HepG2 (cell line): Measurements from ENCODE around the gene CLEC4D. TPM values are rescaled to one million over a fixed set of nuclear protein-coding genes. Genes with fewer than 3 reads are reported as not detected.

ENCODE experiments used
- ATAC-seq: fragments of 200-7000 bp; cut with Tn5 transposase; 3 replicates; pipeline ENCODE4 v1.9.1; 2020; ENCODE audit warnings: mild to moderate bottlenecking, moderate library complexity
- BruUV-seq: library from RNA; stranded (reverse); fragments of 400-500 nt; replicated peaks from 2 replicates; lab custom pipeline; 2021; lab: Mats Ljungman, UMichigan
- CTCF ChIA-PET: fragments of 300-600 bp; formaldehyde crosslinking; extraction: SDS; loops from one replicate; lab custom pipeline; 2021; ENCODE audit warnings: low total read pairs, inconsistent platforms, low intra/inter-chr PET ratio; lab: Yijun Ruan, JAX
- POLR2A ChIA-PET: fragments of 350-600 bp; sonication (Branson Sonifier 250); formaldehyde crosslinking; loops from one replicate; lab custom pipeline; 2020; ENCODE audit warnings: antibody characterized with exemption, inconsistent platforms; lab: Yijun Ruan, JAX
- DNase-seq: peaks from one replicate; pipeline ENCODE4 v3.0.0-alpha.2; 2015; ENCODE audit warnings: low spot score
- FAIRE-seq: peaks from 3 replicates; lab custom pipeline; 2011; peaks lifted over from hg19 to GRCh38; lab: Jason Lieb, UNC
- H2AFZ ChIP-seq: one replicate; pipeline ENCODE4 v1.6.1; 2011; ENCODE audit warnings: low read length, inconsistent platforms
- H3K27ac ChIP-seq: fragments of 300-600 bp; 3 replicates; pipeline ENCODE4 v1.8.0; 2011; ENCODE audit warnings: mixed run types, mild to moderate bottlenecking, mixed read lengths, low read length, inconsistent platforms; ENCODE audit not compliant: insufficient read depth; ENCODE audit errors: extremely low read length
- H3K27me3 ChIP-seq, 2 experiments: fragments of 200-600 bp in 1 of 2; 2 replicates in 1 of 2; 3 replicates in 1 of 2; pipeline versions ENCODE4 v1.6.0 to v1.8.0; 2011; ENCODE audit warnings: low read length in 2 of 2, mild to moderate bottlenecking in 2 of 2, moderate library complexity in 2 of 2, inconsistent platforms in 1 of 2; ENCODE audit not compliant: insufficient read depth in 2 of 2, control insufficient read depth in 1 of 2
- H3K36me3 ChIP-seq, 2 experiments: fragments of 200-600 bp in 1 of 2; replicated peaks in 1 of 2; 2 replicates in 1 of 2; 3 replicates in 1 of 2; pipeline versions ENCODE4 v1.5.1 to v1.8.0; 2011; ENCODE audit warnings: low read length in 2 of 2, inconsistent platforms in 1 of 2; ENCODE audit not compliant: insufficient read depth in 2 of 2, control insufficient read depth in 1 of 2
- H3K4me1 ChIP-seq: 2 replicates; pipeline ENCODE4 v1.5.1; 2012; ENCODE audit warnings: low read length, inconsistent platforms; ENCODE audit not compliant: insufficient read depth
- H3K4me2 ChIP-seq: 2 replicates; pipeline ENCODE4 v1.6.0; 2011; ENCODE audit warnings: low read depth, low read length, inconsistent platforms
- H3K4me3 ChIP-seq, 3 experiments: fragments of 200-600 bp in 1 of 3; sonication (generic), shearing (Covaris generic) in 1 of 3; replicated peaks in 1 of 3; 2 replicates each; pipeline ENCODE4 v1.5.1; 2011 to 2016; ENCODE audit warnings: low read length in 3 of 3, inconsistent platforms in 2 of 3, low read depth in 2 of 3, mild to moderate bottlenecking in 2 of 3, control low read depth in 1 of 3, mixed read lengths in 1 of 3; ENCODE audit not compliant: insufficient read depth in 1 of 3
- H3K79me2 ChIP-seq: one replicate; pipeline ENCODE4 v1.6.1; 2011; ENCODE audit warnings: low read length, inconsistent platforms; ENCODE audit not compliant: insufficient read depth
- H3K9ac ChIP-seq: 2 replicates; pipeline ENCODE4 v1.6.0; 2011; ENCODE audit warnings: mild to moderate bottlenecking, low read depth, low read length, inconsistent platforms; ENCODE audit not compliant: insufficient read depth
- H3K9me3 ChIP-seq: 2 replicates; pipeline ENCODE4 v1.5.1; 2012; ENCODE audit warnings: mild to moderate bottlenecking, low read length
- H4K20me1 ChIP-seq: 2 replicates; pipeline ENCODE4 v1.6.0; 2011; ENCODE audit warnings: inconsistent platforms, mild to moderate bottlenecking, low read length, moderate library complexity; ENCODE audit not compliant: insufficient read depth
- NBN ChIP-seq: fragments of 450-650 bp; conservative IDR thresholded peaks from 2 replicates; pipeline ENCODE4 v1.6.1; 2017
- POLR2AphosphoS5 ChIP-seq: IDR thresholded peaks from 2 replicates; pipeline ENCODE4 v1.6.1; 2012; ENCODE audit warnings: low read depth, low read length
- ZNF136 ChIP-seq: sonication (generic); formaldehyde crosslinking; IDR thresholded peaks from 2 replicates; pipeline ENCODE4 v1.8.1; 2022; ENCODE audit warnings: low read depth, mild to moderate bottlenecking, moderate library complexity, missing genetic modification reagents
- ZNF260 ChIP-seq: sonication (generic); formaldehyde crosslinking; IDR thresholded peaks from 2 replicates; pipeline ENCODE4 v1.4.0; 2020; ENCODE audit warnings: missing genetic modification reagents, low read depth, mild to moderate bottlenecking, borderline replicate concordance
- ZNF337 ChIP-seq: sonication (generic); formaldehyde crosslinking; IDR thresholded peaks from 2 replicates; pipeline ENCODE4 v1.5.1; 2020; ENCODE audit warnings: missing genetic modification reagents, low read depth, mild to moderate bottlenecking, borderline replicate concordance
- ZNF788 ChIP-seq: sonication (generic); formaldehyde crosslinking; IDR thresholded peaks from 2 replicates; pipeline ENCODE4 v1.5.0; 2020; ENCODE audit warnings: mild to moderate bottlenecking, missing genetic modification reagents, borderline replicate concordance
- WGBS: methylation state at CpG from one replicate; pipeline ENCODE4 v1.1.6; 2017; ENCODE audit warnings: low lambda C conversion rate; 5-methylcytosine and 5-hydroxymethylcytosine counted together
- in situ Hi-C: cut with HindIII; loops from 2 replicates; pipeline ENCODE4 v1.10.0; 2017; ENCODE audit warnings: low pct_unique_long_range_greater_than_20kb; ENCODE audit not compliant: extremely low pct_ligation_motif_present
- intact Hi-C: fragments of 100-400 bp; cut with micrococcal nuclease; formaldehyde crosslinking; loops from one replicate; pipeline ENCODE4 v1.10.0; 2022; ENCODE audit not compliant: unreplicated experiment
- polyA plus RNA-seq, 8 experiments: library from polyadenylated mRNA; depleted of rRNA in 3 of 8; stranded (reverse) in 7 of 8; unstranded in 1 of 8; fragments of >200 nt; fragmentation: Illumina TruSeq in 4 of 8; extraction: Trizol in 4 of 8; gene quantifications; 2 replicates each; pipeline versions ENCODE4 v1.2.1 to v1.2.3, GENCODE V29; 2011 to 2016; ENCODE audit warnings: low read depth in 4 of 8, missing spikeins in 1 of 8, mixed read lengths in 1 of 8; ENCODE audit not compliant: insufficient read depth in 1 of 8
- total RNA-seq, 5 experiments: library from RNA; depleted of rRNA; stranded (reverse); fragments of >200 nt; fragmentation: Illumina TruSeq; extraction: Trizol; gene quantifications; 2 replicates each; pipeline ENCODE4 v1.2.3, GENCODE V29; 2016; ENCODE audit warnings: low read depth in 1 of 5
- TF ChIP-seq, protein P1 (sequence below): sonication (generic); formaldehyde crosslinking; IDR thresholded peaks from 2 replicates; pipeline ENCODE4 v1.4.0; 2020; ENCODE audit warnings: missing genetic modification reagents
- TF ChIP-seq, protein P2 (sequence below): sonication (generic); formaldehyde crosslinking; IDR thresholded peaks from 2 replicates; pipeline ENCODE4 v1.4.0; 2020; ENCODE audit warnings: missing genetic modification reagents
- TF ChIP-seq, protein P3 (sequence below): sonication (generic); formaldehyde crosslinking; IDR thresholded peaks from 2 replicates; pipeline ENCODE4 v1.5.0; 2020; ENCODE audit warnings: mild to moderate bottlenecking, missing genetic modification reagents, moderate library complexity

CLEC4D gene
- total and polyA plus RNA-seq, 2 of the 13 experiments (the other 11 are each of a cell fraction or from before 2014, with no cell fraction given), result not detected

DNA sequence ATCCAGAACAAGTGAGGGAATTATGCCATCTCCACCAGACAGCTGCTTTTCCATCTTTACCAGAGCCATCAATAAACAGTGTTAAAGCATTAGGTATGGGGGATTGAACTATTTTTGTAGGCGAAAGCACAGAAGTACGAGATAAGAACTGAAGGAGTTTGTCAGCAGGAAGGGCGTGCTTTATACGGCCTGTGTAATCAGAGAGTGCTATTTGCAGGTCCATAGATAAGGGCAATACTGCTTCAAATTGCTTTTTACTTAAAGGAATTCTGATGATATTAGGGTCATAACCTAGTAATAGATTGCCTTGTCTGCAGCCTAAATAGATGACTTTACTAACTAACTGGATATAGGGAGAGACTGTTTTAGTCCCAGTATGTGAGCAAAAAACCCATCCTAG lies 47.7 kb downstream of the CLEC4D start (continued):
- TF ChIP-seq, protein P1, sequence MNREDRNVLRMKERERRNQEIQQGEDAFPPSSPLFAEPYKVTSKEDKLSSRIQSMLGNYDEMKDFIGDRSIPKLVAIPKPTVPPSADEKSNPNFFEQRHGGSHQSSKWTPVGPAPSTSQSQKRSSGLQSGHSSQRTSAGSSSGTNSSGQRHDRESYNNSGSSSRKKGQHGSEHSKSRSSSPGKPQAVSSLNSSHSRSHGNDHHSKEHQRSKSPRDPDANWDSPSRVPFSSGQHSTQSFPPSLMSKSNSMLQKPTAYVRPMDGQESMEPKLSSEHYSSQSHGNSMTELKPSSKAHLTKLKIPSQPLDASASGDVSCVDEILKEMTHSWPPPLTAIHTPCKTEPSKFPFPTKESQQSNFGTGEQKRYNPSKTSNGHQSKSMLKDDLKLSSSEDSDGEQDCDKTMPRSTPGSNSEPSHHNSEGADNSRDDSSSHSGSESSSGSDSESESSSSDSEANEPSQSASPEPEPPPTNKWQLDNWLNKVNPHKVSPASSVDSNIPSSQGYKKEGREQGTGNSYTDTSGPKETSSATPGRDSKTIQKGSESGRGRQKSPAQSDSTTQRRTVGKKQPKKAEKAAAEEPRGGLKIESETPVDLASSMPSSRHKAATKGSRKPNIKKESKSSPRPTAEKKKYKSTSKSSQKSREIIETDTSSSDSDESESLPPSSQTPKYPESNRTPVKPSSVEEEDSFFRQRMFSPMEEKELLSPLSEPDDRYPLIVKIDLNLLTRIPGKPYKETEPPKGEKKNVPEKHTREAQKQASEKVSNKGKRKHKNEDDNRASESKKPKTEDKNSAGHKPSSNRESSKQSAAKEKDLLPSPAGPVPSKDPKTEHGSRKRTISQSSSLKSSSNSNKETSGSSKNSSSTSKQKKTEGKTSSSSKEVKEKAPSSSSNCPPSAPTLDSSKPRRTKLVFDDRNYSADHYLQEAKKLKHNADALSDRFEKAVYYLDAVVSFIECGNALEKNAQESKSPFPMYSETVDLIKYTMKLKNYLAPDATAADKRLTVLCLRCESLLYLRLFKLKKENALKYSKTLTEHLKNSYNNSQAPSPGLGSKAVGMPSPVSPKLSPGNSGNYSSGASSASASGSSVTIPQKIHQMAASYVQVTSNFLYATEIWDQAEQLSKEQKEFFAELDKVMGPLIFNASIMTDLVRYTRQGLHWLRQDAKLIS (CRISPR knock-in tag), result no peak
- TF ChIP-seq ZNF788 (CRISPR knock-in tag), result no peak
- no peak for TF ChIP-seq ZNF136 (CRISPR knock-in tag)
- no peak for TF ChIP-seq ZNF260 (CRISPR knock-in tag)
- no peak for TF ChIP-seq NBN
- TF ChIP-seq ZNF337 (CRISPR knock-in tag), result no peak
- TF ChIP-seq, all 625 proteins: peak for 0

DNA sequence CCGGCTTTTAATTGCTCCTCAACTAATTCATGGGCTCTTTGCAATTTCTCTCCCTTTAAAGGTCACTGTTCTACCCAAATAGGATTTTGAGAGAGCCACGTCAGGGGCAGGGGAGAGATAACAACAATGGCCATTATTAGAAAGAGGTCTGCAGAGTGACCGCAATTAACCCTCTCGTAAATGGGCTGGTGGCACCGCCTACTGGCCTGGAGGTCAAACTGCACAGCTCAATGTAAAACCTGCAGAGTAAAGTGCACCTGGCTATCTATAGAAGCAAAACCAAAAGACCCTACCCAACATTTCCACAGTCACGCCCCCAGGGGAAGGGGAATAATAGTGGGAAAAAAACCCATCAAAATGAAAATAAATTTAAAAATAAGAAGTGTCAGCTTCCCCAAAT lies 49.0 kb downstream of the CLEC4D start:
- Histone ChIP-seq H3K27ac (no peak overlapping the region), H3K4me2 (no peak overlapping the region), H3K9me3 (no peaks in the 10 kb centered on the region), H3K4me1 (no peaks in the 10 kb centered on the region), H2AFZ (no peak overlapping the region), H3K4me3 (no peak overlapping the region), H3K27me3 (peaks cover 0 to 7% of the 10 kb centered on the region in 2 experiments; a peak in 1 of 5 replicates), H4K20me1 (no peaks in the 10 kb centered on the region), H3K79me2 (no peaks in the 10 kb centered on the region), H3K9ac (no peak overlapping the region), H3K36me3 (no peaks in the 10 kb centered on the region)
- no TSS peak for BruUV-seq
- intact Hi-C loops (no loop called here), in situ Hi-C loops (no loop called here)
- WGBS, result 43% methylated on average over 6 of the region's 6 CpGs
- ChIA-PET POLR2A (no interaction called here), CTCF (no interaction called here)
- no peak for ATAC-seq
- no peak for FAIRE-seq
- no peak for DNase-seq
- no peak for TF ChIP-seq POLR2AphosphoS5
- TF ChIP-seq, protein P2, sequence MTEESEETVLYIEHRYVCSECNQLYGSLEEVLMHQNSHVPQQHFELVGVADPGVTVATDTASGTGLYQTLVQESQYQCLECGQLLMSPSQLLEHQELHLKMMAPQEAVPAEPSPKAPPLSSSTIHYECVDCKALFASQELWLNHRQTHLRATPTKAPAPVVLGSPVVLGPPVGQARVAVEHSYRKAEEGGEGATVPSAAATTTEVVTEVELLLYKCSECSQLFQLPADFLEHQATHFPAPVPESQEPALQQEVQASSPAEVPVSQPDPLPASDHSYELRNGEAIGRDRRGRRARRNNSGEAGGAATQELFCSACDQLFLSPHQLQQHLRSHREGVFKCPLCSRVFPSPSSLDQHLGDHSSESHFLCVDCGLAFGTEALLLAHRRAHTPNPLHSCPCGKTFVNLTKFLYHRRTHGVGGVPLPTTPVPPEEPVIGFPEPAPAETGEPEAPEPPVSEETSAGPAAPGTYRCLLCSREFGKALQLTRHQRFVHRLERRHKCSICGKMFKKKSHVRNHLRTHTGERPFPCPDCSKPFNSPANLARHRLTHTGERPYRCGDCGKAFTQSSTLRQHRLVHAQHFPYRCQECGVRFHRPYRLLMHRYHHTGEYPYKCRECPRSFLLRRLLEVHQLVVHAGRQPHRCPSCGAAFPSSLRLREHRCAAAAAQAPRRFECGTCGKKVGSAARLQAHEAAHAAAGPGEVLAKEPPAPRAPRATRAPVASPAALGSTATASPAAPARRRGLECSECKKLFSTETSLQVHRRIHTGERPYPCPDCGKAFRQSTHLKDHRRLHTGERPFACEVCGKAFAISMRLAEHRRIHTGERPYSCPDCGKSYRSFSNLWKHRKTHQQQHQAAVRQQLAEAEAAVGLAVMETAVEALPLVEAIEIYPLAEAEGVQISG, result peak; percentile 95
- TF ChIP-seq, protein P3, sequence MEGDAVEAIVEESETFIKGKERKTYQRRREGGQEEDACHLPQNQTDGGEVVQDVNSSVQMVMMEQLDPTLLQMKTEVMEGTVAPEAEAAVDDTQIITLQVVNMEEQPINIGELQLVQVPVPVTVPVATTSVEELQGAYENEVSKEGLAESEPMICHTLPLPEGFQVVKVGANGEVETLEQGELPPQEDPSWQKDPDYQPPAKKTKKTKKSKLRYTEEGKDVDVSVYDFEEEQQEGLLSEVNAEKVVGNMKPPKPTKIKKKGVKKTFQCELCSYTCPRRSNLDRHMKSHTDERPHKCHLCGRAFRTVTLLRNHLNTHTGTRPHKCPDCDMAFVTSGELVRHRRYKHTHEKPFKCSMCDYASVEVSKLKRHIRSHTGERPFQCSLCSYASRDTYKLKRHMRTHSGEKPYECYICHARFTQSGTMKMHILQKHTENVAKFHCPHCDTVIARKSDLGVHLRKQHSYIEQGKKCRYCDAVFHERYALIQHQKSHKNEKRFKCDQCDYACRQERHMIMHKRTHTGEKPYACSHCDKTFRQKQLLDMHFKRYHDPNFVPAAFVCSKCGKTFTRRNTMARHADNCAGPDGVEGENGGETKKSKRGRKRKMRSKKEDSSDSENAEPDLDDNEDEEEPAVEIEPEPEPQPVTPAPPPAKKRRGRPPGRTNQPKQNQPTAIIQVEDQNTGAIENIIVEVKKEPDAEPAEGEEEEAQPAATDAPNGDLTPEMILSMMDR (CRISPR knock-in tag), result 0 out of 2 replicates have a peak, but pooled peaks have one; percentile 10
